Neural cell (in vitro differentiated cells): Measurements from ENCODE around the gene FBXL17.

Experiments used
- EP300 ChIP-seq: fragments of 450-650 bp; conservative IDR thresholded peaks from 2 replicates; pipeline ENCODE4 v1.6.1; 2014; ENCODE audit warnings: antibody characterized with exemption, mild to moderate bottlenecking, moderate library complexity; ENCODE audit not compliant: poor library complexity, severe bottlenecking
- EZH2 ChIP-seq: fragments of 200-600, 300-800 bp; shearing (Covaris generic), sonication (generic); IDR thresholded peaks from 2 replicates; pipeline ENCODE4 v1.6.1; 2014; ENCODE audit warnings: antibody characterized with exemption, low read length, borderline replicate concordance, mild to moderate bottlenecking; ENCODE audit not compliant: insufficient read depth, poor library complexity, severe bottlenecking
- RAD21 ChIP-seq: fragments of 450-650 bp; conservative IDR thresholded peaks from 2 replicates; pipeline ENCODE4 v1.6.1; 2014; ENCODE audit warnings: antibody characterized with exemption, mild to moderate bottlenecking, moderate library complexity
- TF ChIP-seq, protein P1 (sequence below): fragments of 450-650 bp; IDR thresholded peaks from 2 replicates; pipeline ENCODE4 v1.5.1; 2014; ENCODE audit warnings: antibody characterized with exemption, mild to moderate bottlenecking, moderate library complexity; ENCODE audit not compliant: poor library complexity, severe bottlenecking

DNA sequence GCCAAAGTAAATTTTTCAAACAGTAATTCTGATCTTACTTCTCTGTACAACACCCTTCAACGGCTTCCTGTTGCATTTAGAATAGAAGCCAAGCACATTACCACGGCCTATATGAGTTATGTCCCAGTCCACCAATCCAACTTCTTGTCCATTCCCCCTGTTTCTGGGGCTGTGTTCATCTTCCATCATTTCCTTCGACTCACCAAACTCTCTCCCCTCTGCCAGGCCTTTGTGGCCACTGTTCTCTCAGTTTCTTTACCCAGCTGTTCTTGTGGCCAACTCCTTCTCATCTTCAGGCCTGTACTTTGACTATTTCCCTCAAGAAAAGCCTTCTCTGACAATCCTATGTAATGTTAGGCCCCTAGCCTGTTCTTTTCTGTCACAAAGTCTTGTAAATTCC lies 451.8 kb downstream of the FBXL17 start:
- TF ChIP-seq, protein P1, sequence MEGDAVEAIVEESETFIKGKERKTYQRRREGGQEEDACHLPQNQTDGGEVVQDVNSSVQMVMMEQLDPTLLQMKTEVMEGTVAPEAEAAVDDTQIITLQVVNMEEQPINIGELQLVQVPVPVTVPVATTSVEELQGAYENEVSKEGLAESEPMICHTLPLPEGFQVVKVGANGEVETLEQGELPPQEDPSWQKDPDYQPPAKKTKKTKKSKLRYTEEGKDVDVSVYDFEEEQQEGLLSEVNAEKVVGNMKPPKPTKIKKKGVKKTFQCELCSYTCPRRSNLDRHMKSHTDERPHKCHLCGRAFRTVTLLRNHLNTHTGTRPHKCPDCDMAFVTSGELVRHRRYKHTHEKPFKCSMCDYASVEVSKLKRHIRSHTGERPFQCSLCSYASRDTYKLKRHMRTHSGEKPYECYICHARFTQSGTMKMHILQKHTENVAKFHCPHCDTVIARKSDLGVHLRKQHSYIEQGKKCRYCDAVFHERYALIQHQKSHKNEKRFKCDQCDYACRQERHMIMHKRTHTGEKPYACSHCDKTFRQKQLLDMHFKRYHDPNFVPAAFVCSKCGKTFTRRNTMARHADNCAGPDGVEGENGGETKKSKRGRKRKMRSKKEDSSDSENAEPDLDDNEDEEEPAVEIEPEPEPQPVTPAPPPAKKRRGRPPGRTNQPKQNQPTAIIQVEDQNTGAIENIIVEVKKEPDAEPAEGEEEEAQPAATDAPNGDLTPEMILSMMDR: no peak
- TF ChIP-seq EP300 (no peak), RAD21 (no peak), EZH2 (no peak)
